ENCODE results near the gene UBE2D1.

The UBE2D1 gene

DNA sequence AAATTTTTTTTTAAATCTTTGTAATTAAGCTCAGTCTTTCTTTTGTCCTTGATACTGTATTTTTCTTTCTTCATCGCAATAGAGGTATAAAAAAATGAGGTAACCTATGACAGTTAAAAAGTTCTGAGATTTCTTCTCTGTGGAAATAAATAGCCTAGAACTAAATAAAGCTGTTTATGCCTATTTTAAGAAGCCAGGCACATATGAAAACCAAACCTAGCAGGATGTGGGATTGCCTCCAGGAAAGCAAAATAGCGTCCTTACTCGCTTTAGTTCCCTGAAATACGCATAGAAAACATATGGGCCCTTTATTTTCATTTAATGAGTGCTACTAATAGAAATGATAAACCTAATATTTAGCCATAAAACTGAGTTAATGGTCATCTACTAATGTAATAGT is 6.6 kb downstream of the UBE2D1 start:
- no peak overlapping the region for H3K4me3 ChIP-seq (ENCODE audit: low read depth, low read length)
- TF ChIP-seq MYC (IDR thresholded peaks at IDR 0.05; ENCODE audit: low read depth, low read length) (no peak), POLR2A (IDR thresholded peaks at IDR 0.05; ENCODE audit: extremely low read depth, insufficient read length) (no peak)
- TF ChIP-seq, protein P1, sequence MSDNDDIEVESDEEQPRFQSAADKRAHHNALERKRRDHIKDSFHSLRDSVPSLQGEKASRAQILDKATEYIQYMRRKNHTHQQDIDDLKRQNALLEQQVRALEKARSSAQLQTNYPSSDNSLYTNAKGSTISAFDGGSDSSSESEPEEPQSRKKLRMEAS (IDR thresholded peaks at IDR 0.05; ENCODE audit: low read depth, low read length) = no peak
- TF ChIP-seq, protein P2, sequence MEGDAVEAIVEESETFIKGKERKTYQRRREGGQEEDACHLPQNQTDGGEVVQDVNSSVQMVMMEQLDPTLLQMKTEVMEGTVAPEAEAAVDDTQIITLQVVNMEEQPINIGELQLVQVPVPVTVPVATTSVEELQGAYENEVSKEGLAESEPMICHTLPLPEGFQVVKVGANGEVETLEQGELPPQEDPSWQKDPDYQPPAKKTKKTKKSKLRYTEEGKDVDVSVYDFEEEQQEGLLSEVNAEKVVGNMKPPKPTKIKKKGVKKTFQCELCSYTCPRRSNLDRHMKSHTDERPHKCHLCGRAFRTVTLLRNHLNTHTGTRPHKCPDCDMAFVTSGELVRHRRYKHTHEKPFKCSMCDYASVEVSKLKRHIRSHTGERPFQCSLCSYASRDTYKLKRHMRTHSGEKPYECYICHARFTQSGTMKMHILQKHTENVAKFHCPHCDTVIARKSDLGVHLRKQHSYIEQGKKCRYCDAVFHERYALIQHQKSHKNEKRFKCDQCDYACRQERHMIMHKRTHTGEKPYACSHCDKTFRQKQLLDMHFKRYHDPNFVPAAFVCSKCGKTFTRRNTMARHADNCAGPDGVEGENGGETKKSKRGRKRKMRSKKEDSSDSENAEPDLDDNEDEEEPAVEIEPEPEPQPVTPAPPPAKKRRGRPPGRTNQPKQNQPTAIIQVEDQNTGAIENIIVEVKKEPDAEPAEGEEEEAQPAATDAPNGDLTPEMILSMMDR (IDR thresholded peaks at IDR 0.05; ENCODE audit: low read depth, low read length) = no peak
- DNase-seq (ENCODE audit: low read depth) = no peak

DNA sequence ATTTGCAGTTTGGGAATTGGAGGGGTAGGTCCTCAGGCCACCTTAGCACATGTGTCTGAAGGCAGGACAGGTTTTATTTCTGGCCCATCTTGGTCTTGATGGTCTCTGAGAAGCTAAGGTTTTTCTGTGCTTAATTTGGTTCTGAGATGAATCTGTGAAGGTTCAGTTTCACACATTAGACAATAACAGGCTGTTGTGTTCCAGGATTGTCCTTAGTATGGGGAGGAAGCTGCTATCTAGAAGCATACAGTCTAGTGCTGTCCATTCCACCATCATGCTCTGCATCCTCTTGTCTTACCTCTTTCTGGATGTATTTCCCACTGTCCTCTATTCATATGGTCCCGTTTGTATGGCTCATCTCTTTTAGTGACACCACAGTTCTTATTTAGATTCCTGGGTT is 7.1 kb downstream of the UBE2D1 start:
- TF ChIP-seq MYC (IDR thresholded peaks at IDR 0.05; ENCODE audit: low read depth, low read length) (no peak), POLR2A (IDR thresholded peaks at IDR 0.05; ENCODE audit: extremely low read depth, insufficient read length) (no peak)
- TF ChIP-seq, protein P1 (IDR thresholded peaks at IDR 0.05; ENCODE audit: low read depth, low read length) = no peak
- TF ChIP-seq, protein P2 (IDR thresholded peaks at IDR 0.05; ENCODE audit: low read depth, low read length) = no peak
- DNase-seq (ENCODE audit: low read depth) = no peak
- H3K4me3 ChIP-seq (ENCODE audit: low read depth, low read length) = no peak overlapping the region

DNA sequence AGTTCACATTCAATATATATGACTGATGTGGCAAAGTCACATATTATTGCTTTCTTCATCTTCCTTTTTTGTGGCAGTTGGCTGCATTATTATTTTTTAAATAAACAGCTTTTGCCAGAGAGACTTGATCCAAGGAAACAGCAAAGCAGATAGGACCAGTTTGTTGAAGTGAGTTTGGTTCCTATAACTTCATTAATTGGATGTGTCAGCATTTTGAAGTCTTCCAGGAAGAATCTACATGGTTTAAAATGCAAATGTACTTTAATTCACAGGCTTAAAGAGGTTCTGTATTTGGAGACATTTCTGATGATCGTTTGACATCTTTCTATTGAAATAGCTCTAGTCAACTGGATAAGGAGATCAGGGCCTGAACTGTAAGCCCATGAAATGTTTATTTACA is 13.2 kb downstream of the UBE2D1 start:
- no peak overlapping the region for H3K4me3 ChIP-seq (ENCODE audit: low read depth, low read length)
- DNase-seq (ENCODE audit: low read depth) = no peak
- TF ChIP-seq POLR2A (IDR thresholded peaks at IDR 0.05; ENCODE audit: extremely low read depth, insufficient read length) (no peak), MYC (IDR thresholded peaks at IDR 0.05; ENCODE audit: low read depth, low read length) (no peak)
- TF ChIP-seq, protein P1 (IDR thresholded peaks at IDR 0.05; ENCODE audit: low read depth, low read length) = no peak
- TF ChIP-seq, protein P2 (IDR thresholded peaks at IDR 0.05; ENCODE audit: low read depth, low read length) = no peak

DNA sequence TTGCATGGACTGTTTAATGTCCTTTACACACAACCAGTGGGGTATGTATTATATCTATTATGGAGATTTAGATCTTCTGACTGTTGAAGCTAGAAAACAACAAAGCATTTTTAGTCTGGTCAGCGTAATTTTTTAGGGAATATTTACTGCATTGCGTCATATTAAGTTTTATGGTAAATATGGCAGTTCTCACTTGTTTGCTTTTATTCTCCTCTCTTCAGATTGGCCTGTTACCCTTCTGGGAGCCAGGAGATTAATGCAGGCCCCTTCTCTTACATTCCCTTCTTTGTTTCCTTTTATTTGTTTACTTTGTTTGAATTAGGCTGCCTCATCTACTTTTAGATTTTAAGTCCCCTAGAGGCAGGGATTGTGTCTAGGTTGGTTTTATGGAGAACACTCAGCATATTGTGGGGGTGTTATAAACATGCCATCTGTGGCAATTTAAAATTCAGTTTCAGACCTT is 13.8 kb downstream of the UBE2D1 start:
- TF ChIP-seq, protein P2 (IDR thresholded peaks at IDR 0.05; ENCODE audit: low read depth, low read length) = no peak
- no peak for TF ChIP-seq MYC (IDR thresholded peaks at IDR 0.05; ENCODE audit: low read depth, low read length)
- TF ChIP-seq, protein P1 (IDR thresholded peaks at IDR 0.05; ENCODE audit: low read depth, low read length) = no peak
- no peak for TF ChIP-seq POLR2A (IDR thresholded peaks at IDR 0.05; ENCODE audit: extremely low read depth, insufficient read length)
- no peak for DNase-seq (ENCODE audit: low read depth)
- no peak overlapping the region for H3K4me3 ChIP-seq (ENCODE audit: low read depth, low read length)

DNA sequence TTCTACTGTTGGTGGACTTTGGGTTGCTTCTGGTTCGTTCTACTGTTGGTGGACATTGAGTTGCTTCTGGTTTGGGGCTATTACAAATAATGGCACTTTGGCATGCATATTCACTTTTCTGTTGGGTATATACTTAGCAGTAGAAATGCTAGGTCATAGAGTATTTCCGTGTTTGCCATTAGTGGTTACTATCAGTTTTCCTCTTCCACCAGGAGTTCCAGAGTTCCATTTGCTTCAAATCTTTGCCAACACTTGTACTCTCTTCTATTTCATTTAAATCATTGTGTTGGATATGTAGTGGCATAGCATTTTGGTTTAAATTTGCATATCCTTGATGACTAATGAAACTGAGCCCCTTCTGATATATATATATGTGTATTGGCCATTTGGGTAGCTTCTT is 15.2 kb downstream of the UBE2D1 start:
- TF ChIP-seq, protein P1 (IDR thresholded peaks at IDR 0.05; ENCODE audit: low read depth, low read length) = no peak
- no peak for TF ChIP-seq MYC (IDR thresholded peaks at IDR 0.05; ENCODE audit: low read depth, low read length)
- TF ChIP-seq POLR2A (IDR thresholded peaks at IDR 0.05; ENCODE audit: extremely low read depth, insufficient read length) = no peak
- TF ChIP-seq, protein P2 (IDR thresholded peaks at IDR 0.05; ENCODE audit: low read depth, low read length) = no peak
- no peak overlapping the region for H3K4me3 ChIP-seq (ENCODE audit: low read depth, low read length)
- no peak for DNase-seq (ENCODE audit: low read depth)
